Activated T-helper 1 cell treated with anti-CD3 and anti-CD28 coated beads, Interleukin-12 subunit alpha, Interleukin-12 subunit beta, Interleukin-2, Interleukin-4 antibody, amounts not matched to agents 30 ng/mL and 10 ng/mL and 1 ng/mL, durations not matched to agents 14 hours and 24 hours and 36 hours (primary cell): ENCODE results near the gene ABCC2. TPM values are rescaled to one million over a fixed set of nuclear protein-coding genes. Genes with fewer than 3 reads are reported as not detected.
"Not testable (repeated sequence)": the region's sequence is repeated elsewhere in the genome, so short reads cannot be mapped to it uniquely, and the experiment has no call there.

Experiments used
- DNase-seq: peaks from one replicate; pipeline ENCODE4 v3.0.0; 2021; ENCODE audit warnings: low spot score
- H3K27ac Mint-ChIP-seq: one replicate; pipeline ENCODE4 v1.8.0; 2021; ENCODE audit warnings: mild to moderate bottlenecking, mixed read lengths
- H3K27me3 Mint-ChIP-seq: one replicate; pipeline ENCODE4 v1.8.0; 2022; ENCODE audit warnings: mild to moderate bottlenecking, moderate library complexity, mixed read lengths; ENCODE audit not compliant: insufficient read depth
- H3K36me3 Mint-ChIP-seq: one replicate; pipeline ENCODE4 v1.8.0; 2021; ENCODE audit warnings: low read depth, mixed read lengths
- H3K4me1 Mint-ChIP-seq: one replicate; pipeline ENCODE4 v1.8.0; 2021; ENCODE audit warnings: low read depth, mixed read lengths
- H3K4me3 Mint-ChIP-seq: one replicate; pipeline ENCODE4 v1.8.0; 2021; ENCODE audit warnings: mild to moderate bottlenecking, moderate library complexity, mixed read lengths
- H3K9me3 Mint-ChIP-seq: one replicate; pipeline ENCODE4 v1.8.0; 2021; ENCODE audit warnings: mixed read lengths
- intact Hi-C: fragments of 100-400 bp; cut with micrococcal nuclease; formaldehyde crosslinking; loops from one replicate; pipeline ENCODE4 v1.15.1; 2024
- total RNA-seq: library from RNA; stranded (reverse); gene quantifications from 2 replicates; pipeline ENCODE4 v1.2.3, GENCODE V29; 2022

Gene ABCC2
- total RNA-seq, 1 donor from 2014 or later, result 0.83 TPM

- Mint-ChIP-seq H3K27me3 (no peaks in the 10 kb centered on the region), H3K4me3 (no peak overlapping the region), H3K9me3 (no peaks in the 10 kb centered on the region), H3K4me1 (no peaks in the 10 kb centered on the region), H3K27ac (no peak overlapping the region), H3K36me3 (no peaks in the 10 kb centered on the region)
- DNase-seq, result no peak
- intact Hi-C loops, result no loop called here
Measured at GRCh38 chr10:99852481-99853213, 70.2 kb downstream of the ABCC2 start.

GRCh38 chr10:99853655-99854054 lies 71.2 kb downstream of the ABCC2 start:
- intact Hi-C loops, result no loop called here
- H3K4me3 Mint-ChIP-seq, result no peak overlapping the region
- H3K27ac Mint-ChIP-seq, result no peak overlapping the region
- H3K9me3 Mint-ChIP-seq, result no peaks in the 10 kb centered on the region
- peaks cover 4% of the 10 kb centered on the region for H3K27me3 Mint-ChIP-seq
- H3K4me1 Mint-ChIP-seq, result no peaks in the 10 kb centered on the region
- H3K36me3 Mint-ChIP-seq, result no peaks in the 10 kb centered on the region
- no peak for DNase-seq

GRCh38 chr10:99854860-99855259 lies 72.4 kb downstream of the ABCC2 start:
- intact Hi-C loops, result no loop called here
- peaks cover 9% of the 10 kb centered on the region for H3K27me3 Mint-ChIP-seq
- no peaks in the 10 kb centered on the region for H3K4me1 Mint-ChIP-seq
- no peaks in the 10 kb centered on the region for H3K9me3 Mint-ChIP-seq
- H3K27ac Mint-ChIP-seq, result no peak overlapping the region
- no peak for DNase-seq
- H3K4me3 Mint-ChIP-seq, result no peak overlapping the region
- H3K36me3 Mint-ChIP-seq, result no peaks in the 10 kb centered on the region

- H3K27me3 Mint-ChIP-seq, result peaks cover 9% of the 10 kb centered on the region
- H3K36me3 Mint-ChIP-seq, result no peaks in the 10 kb centered on the region
- H3K9me3 Mint-ChIP-seq, result no peaks in the 10 kb centered on the region
- H3K4me1 Mint-ChIP-seq, result no peaks in the 10 kb centered on the region
- no peak overlapping the region for H3K4me3 Mint-ChIP-seq
- no peak for DNase-seq
- no peak overlapping the region for H3K27ac Mint-ChIP-seq
- intact Hi-C loops, result no loop called here
Measured at GRCh38 chr10:99855479-99856071, 73.1 kb downstream of the ABCC2 start.

GRCh38 chr10:99858849-99859248 lies 76.4 kb downstream of the ABCC2 start:
- DNase-seq, result no peak
- Mint-ChIP-seq H3K9me3 (no peaks in the 10 kb centered on the region), H3K27ac (no peak overlapping the region), H3K36me3 (no peaks in the 10 kb centered on the region), H3K4me3 (no peak overlapping the region), H3K4me1 (no peaks in the 10 kb centered on the region), H3K27me3 (peaks cover 17% of the 10 kb centered on the region)
- intact Hi-C loops, result no loop called here

- no peaks in the 10 kb centered on the region for H3K4me1 Mint-ChIP-seq
- peaks cover 24% of the 10 kb centered on the region for H3K27me3 Mint-ChIP-seq
- no peak for DNase-seq
- H3K4me3 Mint-ChIP-seq, result no peak overlapping the region
- intact Hi-C loops, result no loop called here
- no peaks in the 10 kb centered on the region for H3K9me3 Mint-ChIP-seq
- H3K36me3 Mint-ChIP-seq, result no peaks in the 10 kb centered on the region
- H3K27ac Mint-ChIP-seq, result no peak overlapping the region
Measured at GRCh38 chr10:99859585-99859984, 77.1 kb downstream of the ABCC2 start.

GRCh38 chr10:99860466-99860865 lies 78.0 kb downstream of the ABCC2 start:
- no peak overlapping the region for H3K4me3 Mint-ChIP-seq
- H3K27me3 Mint-ChIP-seq, result peaks cover 31% of the 10 kb centered on the region
- no peaks in the 10 kb centered on the region for H3K4me1 Mint-ChIP-seq
- intact Hi-C loops, result no loop called here
- no peak for DNase-seq
- no peaks in the 10 kb centered on the region for H3K9me3 Mint-ChIP-seq
- no peaks in the 10 kb centered on the region for H3K36me3 Mint-ChIP-seq
- no peak overlapping the region for H3K27ac Mint-ChIP-seq

GRCh38 chr10:99863535-99864240 lies 81.2 kb downstream of the ABCC2 start:
- intact Hi-C loops, H3K4me3 Mint-ChIP-seq: not testable (repeated sequence)
- peaks cover 19% of the 10 kb centered on the region for H3K9me3 Mint-ChIP-seq

GRCh38 chr10:99867250-99867649 lies 84.8 kb downstream of the ABCC2 start:
- H3K27ac Mint-ChIP-seq, H3K4me3 Mint-ChIP-seq, H3K4me1 Mint-ChIP-seq, DNase-seq, H3K36me3 Mint-ChIP-seq, intact Hi-C loops: not testable (repeated sequence)
- peaks cover 59% of the 10 kb centered on the region for H3K27me3 Mint-ChIP-seq
- H3K9me3 Mint-ChIP-seq, result peaks cover 19% of the 10 kb centered on the region

More at GRCh38 chr10:99863535-99864240, 81.2 kb downstream of the ABCC2 start:
- H3K27ac Mint-ChIP-seq, DNase-seq, H3K4me1 Mint-ChIP-seq, H3K36me3 Mint-ChIP-seq: not testable (repeated sequence)
- H3K27me3 Mint-ChIP-seq, result peaks cover 52% of the 10 kb centered on the region

GRCh38 chr10:99869581-99870122 lies 87.2 kb downstream of the ABCC2 start:
- no peak for DNase-seq
- Mint-ChIP-seq H3K4me1 (peaks cover 6% of the 10 kb centered on the region), H3K27ac (no peak overlapping the region), H3K36me3 (peaks cover 3% of the 10 kb centered on the region), H3K4me3 (no peak overlapping the region), H3K9me3 (peaks cover 19% of the 10 kb centered on the region), H3K27me3 (peaks cover 59% of the 10 kb centered on the region)
- intact Hi-C loops, result loop anchor here (1.0 to 2.0 kb wide), 2 partner anchors 23 to 140 kb away; partner anchors contain the start of gene DNMBP

- Mint-ChIP-seq H3K9me3 (peaks cover 19% of the 10 kb centered on the region), H3K27me3 (peaks cover 56% of the 10 kb centered on the region), H3K4me3 (peak overlapping the region; percentile 25), H3K36me3 (peaks cover 3% of the 10 kb centered on the region), H3K27ac (peak overlapping the region; percentile 18), H3K4me1 (peaks cover 6% of the 10 kb centered on the region)
- intact Hi-C loops, result loop anchor here (1.0 to 2.0 kb wide), 2 partner anchors 23 to 139 kb away; partner anchors contain the start of gene DNMBP
- DNase-seq, result peak; percentile 8
Measured at GRCh38 chr10:99870123-99870730, 87.8 kb downstream of the ABCC2 start.

GRCh38 chr10:99872367-99873162 lies 90.1 kb downstream of the ABCC2 start:
- Mint-ChIP-seq H3K27ac (no peak overlapping the region), H3K36me3 (no peaks in the 10 kb centered on the region), H3K27me3 (peaks cover 38% of the 10 kb centered on the region), H3K4me1 (peaks cover 6% of the 10 kb centered on the region), H3K9me3 (no peaks in the 10 kb centered on the region), H3K4me3 (no peak overlapping the region)
- no peak for DNase-seq
- intact Hi-C loops, result no loop called here
